CD4-positive, alpha-beta T cell (primary cell): ENCODE data around the gene GRK3. TPM values are rescaled to one million over a fixed set of nuclear protein-coding genes. Genes with fewer than 3 reads are reported as not detected.

ENCODE experiments used
- ATAC-seq: fragments of 200-7000 bp; cut with Tn5 transposase; one replicate; pipeline ENCODE4 v1.10.0; 2022; ENCODE audit warnings: mild to moderate bottlenecking; ENCODE audit not compliant: poor library complexity
- CTCF ChIA-PET: fragments of 350-600 bp; sonication (Branson Sonifier 250); formaldehyde crosslinking; loops from one replicate; lab custom pipeline; 2021; ENCODE audit warnings: antibody characterized with exemption, inconsistent platforms; lab: Charles Lee
- POLR2A ChIA-PET: fragments of 350-600 bp; sonication (Branson Sonifier 250); formaldehyde crosslinking; loops from one replicate; lab custom pipeline; 2021; ENCODE audit warnings: antibody characterized with exemption, inconsistent platforms; lab: Charles Lee
- DNase-seq, 14 experiments: peaks; one replicate each; pipeline ENCODE4 v3.0.0-alpha.2; 2013 to 2020; ENCODE audit warnings: mixed read lengths in 2 of 14
- H3K27ac ChIP-seq, 2 donors: one replicate each; pipeline versions ENCODE4 v1.5.1 to v1.7.0; 2013; ENCODE audit warnings: low read length in 2 of 2, low read depth in 1 of 2, mild to moderate bottlenecking in 1 of 2
- H3K27me3 ChIP-seq, 2 experiments: 1 replicate in 1 of 2; 2 replicates in 1 of 2; pipeline versions ENCODE4 v1.6.1 to v1.7.0; 2013; ENCODE audit warnings: low read length in 2 of 2, control low read depth in 1 of 2, mild to moderate bottlenecking in 1 of 2, moderate library complexity in 1 of 2; ENCODE audit not compliant: insufficient read depth in 2 of 2, control insufficient read depth in 1 of 2
- H3K36me3 ChIP-seq: one replicate; pipeline ENCODE4 v1.6.1; 2013; ENCODE audit warnings: low read length, control low read depth; ENCODE audit not compliant: insufficient read depth
- H3K4me1 ChIP-seq: one replicate; pipeline ENCODE4 v1.6.1; 2013; ENCODE audit warnings: low read length, control low read depth; ENCODE audit not compliant: insufficient read depth
- H3K4me3 ChIP-seq: one replicate; pipeline ENCODE4 v1.5.1; 2013; ENCODE audit warnings: mild to moderate bottlenecking, low read length, moderate library complexity
- H3K9me3 ChIP-seq, 2 experiments: 1 replicate in 1 of 2; 2 replicates in 1 of 2; pipeline versions ENCODE4 v1.6.1 to v1.7.0; 2013; ENCODE audit warnings: low read length in 2 of 2, mild to moderate bottlenecking in 2 of 2, control low read depth in 1 of 2, moderate library complexity in 1 of 2; ENCODE audit not compliant: control insufficient read depth in 1 of 2, insufficient read depth in 1 of 2
- H3K27ac Mint-ChIP-seq: one replicate; pipeline ENCODE4 v1.8.0; 2020; ENCODE audit warnings: mixed read lengths
- H3K27me3 Mint-ChIP-seq: one replicate; pipeline ENCODE4 v1.8.0; 2021; ENCODE audit warnings: mixed read lengths
- H3K36me3 Mint-ChIP-seq: one replicate; pipeline ENCODE4 v1.8.0; 2021; ENCODE audit warnings: low read depth, mixed read lengths
- H3K4me1 Mint-ChIP-seq: one replicate; pipeline ENCODE4 v1.8.0; 2021; ENCODE audit warnings: low read depth, mixed read lengths
- H3K4me3 Mint-ChIP-seq: one replicate; pipeline ENCODE4 v1.8.0; 2020; ENCODE audit warnings: mild to moderate bottlenecking, mixed read lengths
- H3K9me3 Mint-ChIP-seq: one replicate; pipeline ENCODE4 v1.8.0; 2020; ENCODE audit warnings: mixed read lengths
- CTCF ChIP-seq: fragments of 200-600 bp; IDR thresholded peaks from one replicate; pipeline ENCODE4 v1.8.0; 2022; ENCODE audit warnings: antibody characterized with exemption, mild to moderate bottlenecking
- intact Hi-C, 2 experiments: fragments of 100-400 bp; cut with DNase I in 1 of 2; cut with micrococcal nuclease in 1 of 2; formaldehyde crosslinking; loops; one replicate each; pipeline versions ENCODE4 v1.15.1 to v1.9.0; 2023 to 2025; cut with DNase I, micrococcal nuclease
- total RNA-seq, 174 experiments: library from RNA in 2 of 174; stranded (reverse) in 2 of 174; gene quantifications; one replicate each; pipeline ENCODE4 v1.2.3 and lab custom pipeline; 2021 to 2026

GRK3 gene
- total RNA-seq, 2 experiments from 2014 or later: 1.7 to 2.0 TPM

- no peak for ATAC-seq
- ChIA-PET CTCF (no interaction called here), POLR2A (no interaction called here)
- H3K36me3 Mint-ChIP-seq: no peaks in the 10 kb centered on the region
- Histone ChIP-seq H3K9me3 (no peaks in the 10 kb centered on the region), H3K4me1 (no peaks in the 10 kb centered on the region), H3K27ac (no peak overlapping the region), H3K4me3 (no peak overlapping the region), H3K36me3 (no peaks in the 10 kb centered on the region), H3K27me3 (no peaks in the 10 kb centered on the region)
- no peaks in the 10 kb centered on the region for H3K9me3 Mint-ChIP-seq
- no peak for TF ChIP-seq CTCF
- intact Hi-C loops: no loop called here
- DNase-seq: no peak
- H3K27me3 Mint-ChIP-seq: no peaks in the 10 kb centered on the region
- no peak overlapping the region for H3K4me3 Mint-ChIP-seq
- H3K27ac Mint-ChIP-seq: no peak overlapping the region
- H3K4me1 Mint-ChIP-seq: no peaks in the 10 kb centered on the region
Observed at GRCh38 chr22:25694196-25694907, 129.9 kb downstream of the GRK3 start.

- TF ChIP-seq CTCF: no peak
- no peaks in the 10 kb centered on the region for H3K36me3 Mint-ChIP-seq
Observed at GRCh38 chr22:25695146-25695545, 130.7 kb downstream of the GRK3 start.

GRCh38 chr22:25696763-25697162 is 132.3 kb downstream of the GRK3 start:
- no peaks in the 10 kb centered on the region for H3K27me3 Mint-ChIP-seq
- H3K9me3 Mint-ChIP-seq: no peaks in the 10 kb centered on the region
- no peak overlapping the region for H3K27ac ChIP-seq
- POLR2A ChIA-PET: no interaction called here
- H3K4me3 Mint-ChIP-seq: no peak overlapping the region
- H3K4me1 ChIP-seq: no peaks in the 10 kb centered on the region
- H3K4me1 Mint-ChIP-seq: no peaks in the 10 kb centered on the region
- H3K36me3 Mint-ChIP-seq: no peaks in the 10 kb centered on the region
- no peaks in the 10 kb centered on the region for H3K27me3 ChIP-seq
- intact Hi-C loops: no loop called here
- H3K27ac Mint-ChIP-seq: no peak overlapping the region
- TF ChIP-seq CTCF: no peak
- ATAC-seq (no peak), DNase-seq (no peak)
- no peak overlapping the region for H3K4me3 ChIP-seq
- no peaks in the 10 kb centered on the region for H3K36me3 ChIP-seq
- CTCF ChIA-PET: no interaction called here
- no peaks in the 10 kb centered on the region for H3K9me3 ChIP-seq

More at GRCh38 chr22:25695146-25695545, 130.7 kb downstream of the GRK3 start:
- ATAC-seq: no peak
- CTCF ChIA-PET: no interaction called here
- Mint-ChIP-seq H3K9me3 (no peaks in the 10 kb centered on the region), H3K27ac (no peak overlapping the region), H3K27me3 (no peaks in the 10 kb centered on the region), H3K4me3 (no peak overlapping the region), H3K4me1 (no peaks in the 10 kb centered on the region)
- no peaks in the 10 kb centered on the region for H3K27me3 ChIP-seq
- no peaks in the 10 kb centered on the region for H3K4me1 ChIP-seq
- intact Hi-C loops: no loop called here
- no peak overlapping the region for H3K4me3 ChIP-seq
- POLR2A ChIA-PET: no interaction called here
- H3K27ac ChIP-seq: no peak overlapping the region
- no peaks in the 10 kb centered on the region for H3K9me3 ChIP-seq
- H3K36me3 ChIP-seq: no peaks in the 10 kb centered on the region
- DNase-seq: no peak
